Measurements from ENCODE around the gene RAB30.
"Not testable (repeated sequence)": the region's sequence is repeated elsewhere in the genome, so short reads cannot be mapped to it uniquely, and the experiment has no call there.

RAB30 gene

DNA sequence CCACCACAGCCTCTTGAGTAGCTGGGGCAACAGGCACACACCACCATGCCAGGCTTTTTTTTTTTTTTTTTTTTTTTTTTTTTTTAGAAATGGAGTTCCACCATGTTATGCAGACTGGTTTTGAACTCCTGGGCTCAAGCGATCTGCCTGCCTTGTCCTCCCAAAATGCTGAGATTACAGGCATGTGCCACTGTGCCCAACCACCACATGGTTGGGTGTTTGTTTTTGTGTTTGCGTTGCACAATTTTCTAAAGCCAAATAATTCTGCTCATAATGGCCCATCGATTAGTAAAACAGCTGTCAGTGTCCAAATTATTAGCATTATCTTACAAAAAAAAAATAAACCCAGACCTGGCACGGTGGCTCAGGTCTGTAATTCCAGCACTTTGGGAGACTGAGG, 104.3 kb downstream of the RAB30 start:
- Mint-ChIP-seq H3K36me3 (peaks cover 5% of the 10 kb centered on the region), H3K9me3 (peaks cover 2% of the 10 kb centered on the region), H3K27ac (no peak overlapping the region), H3K27me3 (no peaks in the 10 kb centered on the region), H3K4me1 (peaks cover 18% of the 10 kb centered on the region), H3K4me3 (no peak overlapping the region)
- DNase-seq (ENCODE audit: low spot score in 2 of 2) = no peak
- no peak for ATAC-seq (ENCODE audit: low read depth)

DNA sequence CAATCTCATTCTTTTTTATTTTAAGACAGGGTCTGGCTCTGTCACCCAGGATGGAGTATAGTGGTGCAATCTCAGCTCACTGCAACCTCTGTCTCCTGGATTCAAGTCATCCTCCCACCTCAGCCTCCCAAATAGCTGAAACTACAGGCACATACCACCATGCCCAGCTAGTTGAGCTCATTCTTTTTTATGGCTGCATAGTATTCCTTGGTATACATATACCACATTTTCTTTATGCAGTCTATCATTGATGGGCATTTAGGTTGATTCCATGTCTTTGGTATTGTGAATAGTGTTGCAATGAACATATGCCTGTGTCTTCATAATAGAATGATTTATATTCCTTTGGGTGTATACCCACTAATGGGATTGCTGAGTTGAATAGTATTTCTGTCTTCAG, 109.7 kb downstream of the RAB30 start:
- not testable (repeated sequence) for H3K27ac Mint-ChIP-seq
- peaks cover 17% of the 10 kb centered on the region for H3K4me1 Mint-ChIP-seq

DNA sequence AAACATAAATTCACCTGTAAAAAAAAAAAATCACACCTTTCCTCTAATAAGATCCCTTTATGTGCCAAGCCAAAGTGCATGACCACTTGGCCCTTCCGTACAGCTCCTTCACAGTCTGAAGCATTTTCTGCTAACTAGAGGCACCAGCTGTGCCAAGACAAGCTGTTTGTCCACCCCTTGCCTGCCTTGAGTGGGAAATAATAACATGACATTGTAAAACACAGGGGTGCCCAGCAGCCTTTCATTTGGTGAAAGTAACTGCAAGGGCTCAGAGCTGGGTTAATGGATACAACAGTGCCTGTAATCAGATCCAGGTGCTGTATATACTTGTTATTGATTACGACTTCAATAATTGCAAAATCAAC, 110.9 kb downstream of the RAB30 start:
- DNase-seq (ENCODE audit: low spot score in 2 of 2) (no peak), ATAC-seq (ENCODE audit: low read depth) (no peak)
- H3K4me3 Mint-ChIP-seq = peak overlapping the region; percentile 75
- H3K9me3 Mint-ChIP-seq = peaks cover 6% of the 10 kb centered on the region
- H3K4me1 Mint-ChIP-seq = peaks cover 24% of the 10 kb centered on the region
- peaks cover 10% of the 10 kb centered on the region for H3K36me3 Mint-ChIP-seq
- peak overlapping the region; percentile 92 for H3K27ac Mint-ChIP-seq
- H3K27me3 Mint-ChIP-seq = no peaks in the 10 kb centered on the region

More for the DNA sequence above, 109.7 kb downstream of the RAB30 start:
- not testable (repeated sequence) for H3K27me3 Mint-ChIP-seq; ATAC-seq (ENCODE audit: low read depth); DNase-seq (ENCODE audit: low spot score in 2 of 2); H3K9me3 Mint-ChIP-seq; H3K4me3 Mint-ChIP-seq
- peaks cover 10% of the 10 kb centered on the region for H3K36me3 Mint-ChIP-seq

DNA sequence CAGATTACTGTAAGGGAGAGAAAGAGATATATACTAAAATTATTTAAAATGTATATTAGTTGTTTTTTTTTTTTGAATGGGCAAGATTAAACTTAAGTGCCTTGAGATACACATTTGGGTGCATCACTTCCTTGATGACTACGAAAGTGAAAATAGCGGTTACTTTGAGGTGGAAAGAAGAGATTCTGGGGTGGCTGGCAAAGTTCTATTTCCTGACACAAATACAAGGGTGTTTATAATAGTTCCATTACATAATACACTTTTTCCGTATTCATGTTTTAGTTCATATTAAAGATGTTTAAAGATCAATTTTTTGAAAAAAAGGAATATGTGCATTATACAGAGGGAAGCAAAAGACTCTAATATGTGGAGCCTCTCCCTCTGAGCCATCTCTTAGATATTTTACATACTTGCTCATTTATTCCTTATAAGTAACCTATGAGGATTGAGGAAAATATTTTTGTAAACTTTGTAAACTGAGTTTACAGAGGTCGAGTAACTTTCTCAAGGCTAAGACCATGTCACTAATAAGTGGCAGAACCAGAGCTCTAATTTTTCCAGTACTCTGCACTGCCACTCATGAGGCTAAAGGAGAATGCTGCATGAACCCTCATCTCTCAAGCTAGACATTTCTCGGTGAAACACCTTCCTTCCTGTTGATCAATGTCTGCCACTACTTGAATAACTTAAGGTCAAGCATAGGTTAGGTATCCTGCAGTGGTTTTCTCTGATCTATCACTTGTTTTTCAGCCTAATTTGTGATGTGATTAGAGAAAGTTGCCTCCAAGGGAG, 111.5 kb downstream of the RAB30 start:
- Mint-ChIP-seq H3K27ac (peak overlapping the region; percentile 92), H3K9me3 (peaks cover 9% of the 10 kb centered on the region), H3K4me3 (peak overlapping the region; percentile 75), H3K4me1 (peaks cover 27% of the 10 kb centered on the region), H3K36me3 (peaks cover 12% of the 10 kb centered on the region), H3K27me3 (no peaks in the 10 kb centered on the region)
- DNase-seq (ENCODE audit: low spot score in 2 of 2) = peak in 1 of 2 donors; percentile 20
- ATAC-seq (ENCODE audit: low read depth) = peak; percentile 90

DNA sequence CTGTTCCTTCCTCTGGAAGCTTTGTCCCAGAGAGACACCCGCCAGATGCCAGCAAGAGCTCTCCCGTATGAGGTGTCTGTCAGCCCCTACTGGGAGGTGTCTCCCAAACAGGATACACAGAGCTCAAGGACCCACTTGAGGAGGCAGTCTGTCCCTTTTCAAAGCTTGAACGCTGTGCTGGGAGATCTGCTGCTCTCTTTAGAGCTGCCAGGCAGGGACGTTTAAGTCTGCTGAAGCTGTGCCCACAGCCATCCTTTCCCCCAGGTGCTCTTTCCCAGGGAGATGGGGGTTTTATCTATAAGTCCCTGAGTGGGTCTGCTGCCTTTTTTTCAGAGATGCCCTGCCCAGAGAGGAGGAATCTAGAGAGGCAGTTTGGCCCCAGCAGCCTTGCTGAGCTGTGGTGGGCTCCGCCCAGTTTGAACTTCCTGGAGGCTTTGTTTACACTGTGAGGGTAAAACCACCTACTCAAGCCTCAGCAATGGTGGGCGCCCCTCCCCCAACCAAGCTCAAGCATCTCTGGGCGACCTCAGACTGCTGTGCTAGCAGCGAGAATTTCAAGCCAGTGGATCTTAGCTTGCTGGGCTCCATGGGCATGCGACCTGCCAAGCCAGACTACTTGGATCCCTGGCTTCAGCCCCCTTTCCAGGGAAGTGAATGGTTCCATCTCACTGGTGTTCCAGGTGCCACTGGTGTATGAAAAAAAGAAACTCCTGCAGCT, 115.8 kb downstream of the RAB30 start:
- Mint-ChIP-seq H3K4me1 (peaks cover 41% of the 10 kb centered on the region), H3K9me3 (peaks cover 23% of the 10 kb centered on the region), H3K36me3 (peaks cover 26% of the 10 kb centered on the region), H3K4me3 (peak overlapping the region; percentile 39), H3K27ac (peak overlapping the region; percentile 87)
- ATAC-seq (ENCODE audit: low read depth) (peak; percentile 50), DNase-seq (ENCODE audit: low spot score in 2 of 2) (peak; percentile 20 to 32)
- H3K27me3 Mint-ChIP-seq = not testable (repeated sequence)

DNA sequence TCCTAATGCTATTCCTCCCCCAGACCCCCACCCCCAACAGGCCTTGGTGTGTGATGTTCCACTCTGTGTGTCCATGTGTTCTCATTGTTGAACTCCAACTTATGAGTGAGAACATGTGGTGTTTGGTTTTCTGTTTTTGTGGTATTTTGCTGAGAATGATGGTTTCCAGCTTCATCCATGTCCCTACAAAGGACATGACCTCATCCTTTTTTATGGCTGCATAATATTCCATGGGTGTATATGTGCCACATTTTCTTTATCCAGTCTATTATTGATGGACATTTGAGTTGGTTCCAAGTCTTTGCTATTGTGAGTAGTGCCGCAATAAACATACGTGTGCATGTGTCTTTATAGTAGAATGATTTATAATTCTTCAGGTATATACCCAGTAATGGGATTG, 121.2 kb downstream of the RAB30 start:
- Mint-ChIP-seq H3K9me3 (peaks cover 19% of the 10 kb centered on the region), H3K36me3 (peaks cover 21% of the 10 kb centered on the region), H3K4me1 (peaks cover 23% of the 10 kb centered on the region)
- not testable (repeated sequence) for ATAC-seq (ENCODE audit: low read depth); H3K4me3 Mint-ChIP-seq; H3K27ac Mint-ChIP-seq; H3K27me3 Mint-ChIP-seq; DNase-seq (ENCODE audit: low spot score in 2 of 2)

DNA sequence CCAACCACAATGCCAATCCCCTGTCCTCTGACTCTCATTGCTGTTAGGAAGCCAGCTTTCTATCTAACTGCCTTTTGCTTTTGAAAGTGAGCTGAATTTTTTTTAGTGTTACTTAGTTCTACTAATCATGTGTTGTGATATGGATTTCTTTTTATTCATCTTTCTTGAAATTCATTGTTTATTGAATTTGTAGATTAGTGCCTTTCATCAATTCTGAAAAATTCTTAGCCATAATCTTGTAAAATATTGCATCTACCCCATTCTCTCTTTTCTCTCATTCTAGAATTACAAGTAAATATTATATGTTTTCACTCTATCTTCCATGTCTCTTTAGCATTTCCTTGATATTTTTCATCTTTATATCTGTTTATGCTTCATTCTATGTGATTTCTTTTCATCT, 122.3 kb downstream of the RAB30 start:
- no peak overlapping the region for H3K27ac Mint-ChIP-seq
- no peak overlapping the region for H3K4me3 Mint-ChIP-seq

DNA sequence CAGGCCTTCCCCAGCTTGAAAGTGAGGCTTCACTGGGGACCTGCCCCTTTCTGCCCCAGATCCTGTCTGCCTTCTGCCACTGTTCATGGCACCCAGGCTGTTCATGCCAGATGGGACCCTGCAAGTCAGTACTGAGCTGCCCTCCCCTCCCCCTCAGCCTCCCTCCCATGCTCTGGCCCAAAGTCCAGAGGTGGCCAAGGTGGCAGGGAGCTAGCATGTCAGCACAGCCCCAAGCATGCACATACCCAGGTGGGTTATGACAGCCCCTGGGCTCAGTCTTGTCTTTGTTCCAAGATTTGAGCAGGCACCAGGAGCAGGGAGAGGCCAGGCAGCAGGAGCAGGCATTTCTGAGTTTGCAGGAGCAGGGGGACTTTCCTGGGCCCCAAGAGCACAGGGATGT, 126.0 kb downstream of the RAB30 start:
- Mint-ChIP-seq H3K27ac (no peak overlapping the region), H3K4me1 (peaks cover 3% of the 10 kb centered on the region), H3K36me3 (peaks cover 2% of the 10 kb centered on the region), H3K9me3 (no peaks in the 10 kb centered on the region), H3K4me3 (no peak overlapping the region), H3K27me3 (no peaks in the 10 kb centered on the region)
- no peak for ATAC-seq (ENCODE audit: low read depth)
- no peak for DNase-seq (ENCODE audit: low spot score in 2 of 2)

More for the DNA sequence above, 122.3 kb downstream of the RAB30 start:
- DNase-seq (ENCODE audit: low spot score in 2 of 2) (no peak), ATAC-seq (ENCODE audit: low read depth) (no peak)
- H3K4me1 Mint-ChIP-seq = peaks cover 15% of the 10 kb centered on the region
- H3K36me3 Mint-ChIP-seq = peaks cover 12% of the 10 kb centered on the region
- H3K9me3 Mint-ChIP-seq = peaks cover 10% of the 10 kb centered on the region
- no peaks in the 10 kb centered on the region for H3K27me3 Mint-ChIP-seq

DNA sequence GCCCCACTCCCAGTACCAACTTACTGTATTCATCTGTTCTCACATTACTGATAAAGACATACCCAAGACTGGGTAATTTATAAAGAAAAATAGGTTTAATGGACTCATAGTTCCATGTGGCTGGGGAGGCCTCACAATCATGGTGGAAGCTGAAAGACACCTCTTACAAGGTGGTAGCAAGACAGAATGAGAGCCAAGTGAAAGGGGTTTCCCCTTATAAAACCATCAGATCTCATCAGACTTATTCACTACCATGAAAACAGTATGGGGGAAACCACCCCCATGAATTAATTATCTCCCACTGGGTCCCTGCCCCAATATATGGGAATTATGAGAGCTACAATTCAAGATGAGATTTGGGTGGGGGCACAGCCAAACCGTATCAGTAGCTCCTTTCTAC, 126.7 kb downstream of the RAB30 start:
- not testable (repeated sequence) for DNase-seq (ENCODE audit: low spot score in 2 of 2); H3K4me1 Mint-ChIP-seq; H3K4me3 Mint-ChIP-seq; H3K27me3 Mint-ChIP-seq; H3K27ac Mint-ChIP-seq; H3K36me3 Mint-ChIP-seq; H3K9me3 Mint-ChIP-seq; ATAC-seq (ENCODE audit: low read depth)

DNA sequence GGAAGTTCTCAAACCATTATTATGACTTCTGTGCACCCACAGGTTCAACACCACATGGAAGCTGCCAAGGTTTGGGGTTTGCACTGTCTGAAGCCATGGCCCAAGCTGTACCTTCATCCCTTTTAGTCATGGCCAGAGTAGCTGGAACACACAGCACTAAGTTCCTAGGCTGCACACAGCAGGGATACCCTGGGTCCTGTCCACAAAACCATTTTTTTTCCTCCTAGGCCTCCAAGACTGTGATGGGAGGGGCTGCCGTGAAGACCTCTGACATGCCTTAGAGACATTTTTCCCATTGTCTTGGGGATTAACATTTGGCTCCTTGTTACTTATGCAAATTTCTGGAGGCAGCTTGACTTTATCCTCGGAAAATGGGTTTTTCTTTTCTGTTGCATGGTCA, 127.5 kb downstream of the RAB30 start:
- H3K4me1 Mint-ChIP-seq = peaks cover 3% of the 10 kb centered on the region

DNA sequence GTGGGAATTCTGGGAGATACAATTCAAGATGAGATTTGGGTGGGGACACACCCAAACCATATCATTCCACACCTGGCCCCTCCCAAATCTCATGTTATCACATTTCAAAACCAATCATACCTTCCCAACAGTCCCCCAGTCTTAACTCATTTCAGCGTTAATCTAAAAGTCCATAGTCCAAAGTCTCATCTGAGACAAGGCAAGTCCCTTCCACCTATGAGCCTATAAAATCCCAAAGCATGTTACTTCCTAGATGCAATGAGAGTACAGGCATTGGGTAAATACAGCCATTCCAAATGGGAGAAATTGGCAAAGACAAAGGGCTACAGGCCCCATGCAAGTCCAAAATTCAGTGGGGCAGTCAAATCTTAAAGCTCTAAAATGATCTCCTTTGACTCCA, 128.3 kb downstream of the RAB30 start:
- not testable (repeated sequence) for H3K27me3 Mint-ChIP-seq; ATAC-seq (ENCODE audit: low read depth); H3K4me1 Mint-ChIP-seq; DNase-seq (ENCODE audit: low spot score in 2 of 2); H3K27ac Mint-ChIP-seq; H3K9me3 Mint-ChIP-seq; H3K4me3 Mint-ChIP-seq; H3K36me3 Mint-ChIP-seq

More for the DNA sequence above, 127.5 kb downstream of the RAB30 start:
- H3K9me3 Mint-ChIP-seq = peaks cover 1% of the 10 kb centered on the region
- no peak overlapping the region for H3K27ac Mint-ChIP-seq
- ATAC-seq (ENCODE audit: low read depth) (no peak), DNase-seq (ENCODE audit: low spot score in 2 of 2) (no peak)
- no peak overlapping the region for H3K4me3 Mint-ChIP-seq
- no peaks in the 10 kb centered on the region for H3K27me3 Mint-ChIP-seq
- peaks cover 3% of the 10 kb centered on the region for H3K36me3 Mint-ChIP-seq

DNA sequence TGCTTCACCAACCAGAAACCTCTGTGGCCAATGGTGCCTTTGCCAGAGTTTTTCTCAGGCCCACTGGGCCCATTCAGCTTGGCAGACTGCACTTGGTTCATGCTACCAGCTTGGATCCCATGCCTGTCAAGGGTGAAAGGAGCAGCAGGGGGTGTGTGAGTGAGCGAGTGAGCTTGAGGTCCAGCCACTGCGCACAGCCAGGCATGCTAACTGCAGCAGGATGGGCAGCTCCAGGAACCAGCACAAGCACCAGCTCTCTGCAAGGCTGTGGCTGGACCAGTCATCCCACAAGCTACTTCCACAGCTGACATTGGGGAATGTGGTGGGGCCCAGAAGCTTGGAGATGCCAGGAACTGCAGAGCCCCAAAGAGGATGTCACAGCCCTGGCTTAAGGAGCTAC, 129.3 kb downstream of the RAB30 start:
- H3K9me3 Mint-ChIP-seq = peaks cover 1% of the 10 kb centered on the region
- H3K27me3 Mint-ChIP-seq = no peaks in the 10 kb centered on the region
- no peak overlapping the region for H3K4me3 Mint-ChIP-seq
- ATAC-seq (ENCODE audit: low read depth) (no peak), DNase-seq (ENCODE audit: low spot score in 2 of 2) (no peak)
- H3K27ac Mint-ChIP-seq = no peak overlapping the region
- H3K4me1 Mint-ChIP-seq = peaks cover 3% of the 10 kb centered on the region
- H3K36me3 Mint-ChIP-seq = peaks cover 3% of the 10 kb centered on the region

DNA sequence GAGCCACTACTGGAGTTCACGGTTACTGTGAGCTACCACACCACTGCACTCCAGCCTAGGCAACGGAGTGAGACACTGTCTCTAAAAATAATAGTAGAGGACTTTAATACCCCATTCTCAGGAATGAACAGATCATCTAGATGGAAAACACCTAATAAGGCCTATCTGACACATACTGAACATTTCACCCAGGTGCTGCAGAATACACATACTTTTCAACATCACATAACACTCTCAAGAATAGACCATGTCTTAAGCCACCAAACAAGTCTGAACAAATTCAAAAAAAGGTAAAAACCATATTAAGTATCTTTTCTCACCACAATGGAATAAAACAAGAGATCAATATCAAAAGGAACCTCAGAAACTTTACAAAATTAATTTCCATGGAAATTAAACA, 132.2 kb downstream of the RAB30 start:
- Mint-ChIP-seq H3K9me3 (peaks cover 1% of the 10 kb centered on the region), H3K4me1 (no peaks in the 10 kb centered on the region), H3K27me3 (no peaks in the 10 kb centered on the region), H3K36me3 (peaks cover 3% of the 10 kb centered on the region), H3K4me3 (no peak overlapping the region), H3K27ac (no peak overlapping the region)
- ATAC-seq (ENCODE audit: low read depth) = no peak
- DNase-seq (ENCODE audit: low spot score in 2 of 2) = no peak

DNA sequence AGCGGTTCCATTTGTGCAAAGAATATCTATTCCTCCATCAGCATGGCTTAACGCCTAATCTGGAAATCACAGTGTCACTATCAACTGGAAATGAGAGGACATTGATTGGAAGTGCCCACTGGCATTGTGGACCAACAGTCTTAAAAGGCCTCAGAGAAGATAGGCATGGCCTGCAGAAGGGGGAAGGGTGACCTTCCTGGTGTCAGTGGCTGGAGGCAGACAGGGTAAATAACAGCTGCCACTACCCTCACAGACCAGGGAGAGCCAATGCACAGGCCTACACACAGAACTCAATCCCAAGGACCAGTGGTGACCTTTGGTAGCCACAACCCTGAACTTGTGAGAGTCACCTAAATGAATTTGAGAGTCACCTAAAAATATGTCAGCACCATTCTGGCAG, 134.1 kb downstream of the RAB30 start:
- H3K9me3 Mint-ChIP-seq = peaks cover 1% of the 10 kb centered on the region
- no peak overlapping the region for H3K4me3 Mint-ChIP-seq
- no peak overlapping the region for H3K27ac Mint-ChIP-seq
- no peak for ATAC-seq (ENCODE audit: low read depth)
- H3K4me1 Mint-ChIP-seq = peaks cover under 1% of the 10 kb centered on the region
- no peak for DNase-seq (ENCODE audit: low spot score in 2 of 2)
- H3K36me3 Mint-ChIP-seq = peaks cover 1% of the 10 kb centered on the region
- H3K27me3 Mint-ChIP-seq = no peaks in the 10 kb centered on the region

All from memory B cell (primary cell).